ENCODE data around the gene POLR1B.
"Not testable (repeated sequence)": the region's sequence is repeated elsewhere in the genome, so short reads cannot be mapped to it uniquely, and the experiment has no call there.

Gene POLR1B

DNA sequence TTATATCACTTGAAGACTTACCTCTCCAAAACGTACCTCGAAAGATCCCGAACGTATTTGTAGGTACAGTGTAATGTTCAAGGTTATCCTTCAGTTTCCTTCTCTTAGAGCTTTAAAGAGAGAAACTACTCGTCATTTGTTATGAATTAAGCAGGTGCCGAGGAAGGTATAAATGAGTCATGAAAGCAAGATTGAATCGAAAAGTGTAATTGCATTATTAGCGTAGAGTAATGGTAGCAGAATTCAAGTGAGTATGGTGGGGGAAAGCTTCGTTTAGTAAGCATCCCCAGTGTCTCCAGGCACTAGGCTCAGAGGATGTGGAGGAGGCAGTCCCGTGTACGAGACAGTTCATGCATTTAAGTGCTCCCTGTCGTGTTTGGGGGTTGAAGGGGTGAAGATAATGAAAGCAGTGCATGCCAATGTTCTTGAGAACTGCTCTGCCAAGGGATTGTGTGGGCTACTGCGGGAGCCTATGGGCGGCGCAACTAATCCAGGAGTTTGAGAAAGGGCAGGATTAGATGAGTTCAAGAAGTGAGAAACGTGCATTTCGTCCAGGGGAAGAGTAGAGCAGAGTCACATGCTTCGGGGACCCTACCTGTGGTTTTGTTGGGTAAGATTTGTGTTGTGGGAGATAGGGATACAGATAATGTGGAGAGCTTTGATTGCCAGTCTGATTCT is 858 bp downstream of the POLR1B start:
- Histone ChIP-seq H3K36me3 (ENCODE audit: control insufficient read depth, insufficient read depth, low read length) (peaks cover 20% of the 10 kb centered on the region), H3K4me3 (ENCODE audit: low read depth, low read length) (peak overlapping the region; percentile 94), H3K27ac (ENCODE audit: low read depth, low read length) (no peak overlapping the region), H3K27me3 (ENCODE audit: control insufficient read depth, insufficient read depth, low read length) (no peaks in the 10 kb centered on the region), H3K9ac (ENCODE audit: low read length) (peak overlapping the region; percentile 93), H3K4me1 (ENCODE audit: control insufficient read depth, insufficient read depth, low read length) (no peaks in the 10 kb centered on the region), H3K9me3 (ENCODE audit: control insufficient read depth, insufficient read depth, low read depth, low read length) (no peaks in the 10 kb centered on the region)

DNA sequence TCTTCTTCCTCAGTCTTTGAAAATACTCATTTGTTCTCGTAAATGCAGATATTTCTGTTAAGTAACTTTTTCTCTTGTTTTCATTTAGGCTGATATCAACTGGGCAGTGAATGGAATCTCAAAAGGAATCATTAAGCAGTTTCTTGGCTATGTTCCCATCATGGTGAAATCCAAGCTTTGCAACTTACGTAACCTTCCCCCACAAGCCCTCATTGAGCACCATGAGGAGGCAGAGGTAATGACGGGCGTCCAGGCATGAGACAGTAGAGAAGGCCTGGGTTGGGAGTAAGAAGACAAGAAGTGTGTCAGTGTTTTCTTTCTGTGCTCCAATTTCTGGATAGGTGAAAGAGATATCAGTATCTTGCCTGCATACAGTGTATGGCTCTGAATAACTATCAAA is 5.1 kb downstream of the POLR1B start:
- H3K27me3 ChIP-seq (ENCODE audit: control insufficient read depth, insufficient read depth, low read length), result no peaks in the 10 kb centered on the region
- H3K36me3 ChIP-seq (ENCODE audit: control insufficient read depth, insufficient read depth, low read length), result peaks cover 60% of the 10 kb centered on the region
- H3K9ac ChIP-seq (ENCODE audit: low read length), result no peak overlapping the region
- no peak overlapping the region for H3K27ac ChIP-seq (ENCODE audit: low read depth, low read length)
- H3K4me3 ChIP-seq (ENCODE audit: low read depth, low read length), result no peak overlapping the region
- no peaks in the 10 kb centered on the region for H3K4me1 ChIP-seq (ENCODE audit: control insufficient read depth, insufficient read depth, low read length)
- no peaks in the 10 kb centered on the region for H3K9me3 ChIP-seq (ENCODE audit: control insufficient read depth, insufficient read depth, low read depth, low read length)

DNA sequence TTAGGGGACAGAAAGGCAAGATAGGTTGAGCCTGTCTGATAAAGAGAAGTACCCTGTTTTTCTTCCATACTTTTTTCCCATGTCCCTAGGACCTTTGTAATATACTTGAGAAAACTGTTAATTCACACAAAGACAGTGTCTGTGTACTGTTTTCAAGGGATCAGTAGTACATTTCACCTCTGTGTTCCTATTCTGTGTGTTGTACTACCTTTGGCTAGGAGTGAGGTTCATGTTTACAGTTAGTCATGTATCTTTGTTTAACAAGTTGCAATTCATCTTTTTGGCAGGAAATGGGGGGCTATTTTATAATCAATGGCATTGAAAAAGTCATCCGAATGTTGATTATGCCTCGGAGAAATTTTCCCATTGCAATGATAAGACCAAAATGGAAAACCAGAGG is 6.7 kb downstream of the POLR1B start:
- Histone ChIP-seq H3K36me3 (ENCODE audit: control insufficient read depth, insufficient read depth, low read length) (peaks cover 76% of the 10 kb centered on the region), H3K9ac (ENCODE audit: low read length) (no peak overlapping the region), H3K4me1 (ENCODE audit: control insufficient read depth, insufficient read depth, low read length) (no peaks in the 10 kb centered on the region), H3K27ac (ENCODE audit: low read depth, low read length) (no peak overlapping the region), H3K27me3 (ENCODE audit: control insufficient read depth, insufficient read depth, low read length) (no peaks in the 10 kb centered on the region), H3K9me3 (ENCODE audit: control insufficient read depth, insufficient read depth, low read depth, low read length) (no peaks in the 10 kb centered on the region), H3K4me3 (ENCODE audit: low read depth, low read length) (no peak overlapping the region)

DNA sequence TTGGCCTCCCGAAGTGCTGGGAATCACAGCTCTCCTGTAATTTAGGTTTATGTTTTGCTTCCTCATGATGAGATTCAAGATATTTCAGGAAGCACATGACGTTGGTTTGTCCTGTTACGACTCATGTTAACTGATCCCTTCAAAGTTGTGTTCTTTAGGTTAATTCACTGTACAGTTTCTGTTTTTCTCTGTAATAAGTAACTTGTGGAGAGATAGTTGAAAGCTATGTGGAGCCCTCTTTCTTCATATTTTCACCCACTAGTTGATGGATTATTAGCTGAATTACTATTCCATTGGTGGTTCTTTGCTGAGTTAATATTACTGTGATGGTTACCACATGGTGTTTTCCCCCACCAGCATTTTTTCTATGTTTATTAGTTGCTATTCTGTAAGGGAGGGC is 23.8 kb downstream of the POLR1B start:
- Histone ChIP-seq H3K36me3 (ENCODE audit: control insufficient read depth, insufficient read depth, low read length) (peaks cover 91% of the 10 kb centered on the region), H3K4me1 (ENCODE audit: control insufficient read depth, insufficient read depth, low read length) (no peaks in the 10 kb centered on the region), H3K9me3 (ENCODE audit: control insufficient read depth, insufficient read depth, low read depth, low read length) (no peaks in the 10 kb centered on the region), H3K27me3 (ENCODE audit: control insufficient read depth, insufficient read depth, low read length) (no peaks in the 10 kb centered on the region), H3K9ac (ENCODE audit: low read length) (no peak overlapping the region), H3K27ac (ENCODE audit: low read depth, low read length) (no peak overlapping the region), H3K4me3 (ENCODE audit: low read depth, low read length) (no peak overlapping the region)

DNA sequence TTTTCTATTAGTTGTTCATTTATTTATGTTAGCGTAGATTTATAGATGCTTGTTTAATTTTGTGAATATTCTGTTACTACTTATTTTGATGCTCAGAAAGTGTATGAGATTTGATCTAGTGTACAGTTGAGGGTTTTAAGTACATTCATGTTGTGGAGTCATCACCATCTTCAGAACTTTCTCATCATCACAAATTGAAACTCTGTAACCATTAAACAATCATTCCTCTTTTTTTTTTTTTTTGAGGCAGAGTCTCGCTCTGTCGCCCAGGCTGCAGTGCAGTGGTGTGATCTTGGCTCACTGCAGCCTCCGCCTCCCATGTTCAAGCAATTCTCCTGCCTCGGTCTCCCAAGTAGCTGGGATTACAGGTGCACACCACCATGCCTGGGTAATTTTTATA is 24.2 kb downstream of the POLR1B start:
- not testable (repeated sequence) for H3K27me3 ChIP-seq (ENCODE audit: control insufficient read depth, insufficient read depth, low read length); H3K4me1 ChIP-seq (ENCODE audit: control insufficient read depth, insufficient read depth, low read length); H3K4me3 ChIP-seq (ENCODE audit: low read depth, low read length); H3K9ac ChIP-seq (ENCODE audit: low read length); H3K9me3 ChIP-seq (ENCODE audit: control insufficient read depth, insufficient read depth, low read depth, low read length); H3K27ac ChIP-seq (ENCODE audit: low read depth, low read length)
- H3K36me3 ChIP-seq (ENCODE audit: control insufficient read depth, insufficient read depth, low read length), result peaks cover 91% of the 10 kb centered on the region

DNA sequence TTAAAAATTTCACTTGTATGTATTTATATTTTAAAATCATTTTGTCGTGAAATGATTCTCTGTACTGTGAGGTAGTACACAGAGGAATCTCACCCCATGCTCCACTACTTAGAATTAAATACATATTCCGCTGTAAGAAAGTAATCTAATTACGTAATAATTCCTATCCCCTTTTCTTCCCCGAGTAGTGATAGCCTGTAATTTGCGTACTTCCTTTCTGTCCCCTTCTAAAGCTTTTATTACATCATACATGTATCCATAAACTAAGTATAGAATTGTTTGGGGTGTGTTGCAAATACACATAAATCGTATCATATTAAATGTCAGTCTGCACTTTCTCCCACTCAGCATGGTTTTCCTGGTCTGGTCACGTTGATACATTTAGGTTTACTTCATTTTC is 29.7 kb downstream of the POLR1B start:
- H3K4me1 ChIP-seq (ENCODE audit: control insufficient read depth, insufficient read depth, low read length), result no peaks in the 10 kb centered on the region
- no peak overlapping the region for H3K27ac ChIP-seq (ENCODE audit: low read depth, low read length)
- H3K9me3 ChIP-seq (ENCODE audit: control insufficient read depth, insufficient read depth, low read depth, low read length), result no peaks in the 10 kb centered on the region
- H3K9ac ChIP-seq (ENCODE audit: low read length), result no peak overlapping the region
- no peak overlapping the region for H3K4me3 ChIP-seq (ENCODE audit: low read depth, low read length)
- peaks cover 97% of the 10 kb centered on the region for H3K36me3 ChIP-seq (ENCODE audit: control insufficient read depth, insufficient read depth, low read length)
- H3K27me3 ChIP-seq (ENCODE audit: control insufficient read depth, insufficient read depth, low read length), result no peaks in the 10 kb centered on the region

DNA sequence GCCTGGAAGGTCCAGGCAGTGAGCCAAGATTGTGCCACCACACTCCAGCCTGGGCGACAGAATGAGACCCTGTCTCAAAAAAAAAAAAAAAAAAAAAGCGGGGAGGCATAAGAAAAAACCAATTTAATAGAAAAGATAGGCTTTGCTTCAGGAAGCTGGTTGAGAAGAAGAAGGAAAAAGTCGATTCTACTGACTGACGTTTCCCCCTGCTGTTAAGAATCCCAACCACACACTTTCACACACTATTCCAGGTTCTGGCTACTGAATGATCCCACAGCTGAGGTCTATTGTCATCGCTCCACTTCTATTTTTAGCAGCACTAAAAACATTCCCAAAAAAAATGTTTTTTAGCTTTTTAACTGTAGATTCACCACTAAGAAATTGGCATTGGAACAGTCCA is 35.5 kb downstream of the POLR1B start:
- Histone ChIP-seq H3K4me3 (ENCODE audit: low read depth, low read length) (no peak overlapping the region), H3K9ac (ENCODE audit: low read length) (no peak overlapping the region), H3K36me3 (ENCODE audit: control insufficient read depth, insufficient read depth, low read length) (peaks cover 43% of the 10 kb centered on the region), H3K27ac (ENCODE audit: low read depth, low read length) (no peak overlapping the region), H3K9me3 (ENCODE audit: control insufficient read depth, insufficient read depth, low read depth, low read length) (no peaks in the 10 kb centered on the region), H3K27me3 (ENCODE audit: control insufficient read depth, insufficient read depth, low read length) (no peaks in the 10 kb centered on the region), H3K4me1 (ENCODE audit: control insufficient read depth, insufficient read depth, low read length) (no peaks in the 10 kb centered on the region)

DNA sequence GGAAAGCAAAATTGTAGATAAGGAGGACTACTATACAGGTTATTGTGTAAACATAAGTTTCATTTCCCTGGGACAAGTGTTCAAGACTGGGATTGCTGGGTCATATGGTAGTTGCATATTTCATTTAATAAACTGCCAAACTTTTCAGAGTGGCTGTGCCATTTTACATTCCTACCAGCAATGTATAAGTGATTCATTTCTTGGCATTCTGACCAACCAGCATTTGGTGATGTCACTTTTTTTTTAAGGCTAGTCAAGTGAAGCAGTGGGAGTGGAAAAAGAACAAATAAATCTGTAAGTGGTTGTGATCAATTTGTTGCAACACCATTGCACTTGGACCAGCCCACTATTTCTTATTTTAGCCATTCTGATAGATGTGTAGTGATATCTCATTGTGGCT is 37.0 kb downstream of the POLR1B start:
- Histone ChIP-seq H3K9me3 (ENCODE audit: control insufficient read depth, insufficient read depth, low read depth, low read length) (no peaks in the 10 kb centered on the region), H3K36me3 (ENCODE audit: control insufficient read depth, insufficient read depth, low read length) (peaks cover 28% of the 10 kb centered on the region), H3K4me1 (ENCODE audit: control insufficient read depth, insufficient read depth, low read length) (peaks cover 6% of the 10 kb centered on the region; the same call in 1 of the 2 replicates), H3K27me3 (ENCODE audit: control insufficient read depth, insufficient read depth, low read length) (no peaks in the 10 kb centered on the region), H3K9ac (ENCODE audit: low read length) (no peak overlapping the region), H3K27ac (ENCODE audit: low read depth, low read length) (no peak overlapping the region), H3K4me3 (ENCODE audit: low read depth, low read length) (no peak overlapping the region)

DNA sequence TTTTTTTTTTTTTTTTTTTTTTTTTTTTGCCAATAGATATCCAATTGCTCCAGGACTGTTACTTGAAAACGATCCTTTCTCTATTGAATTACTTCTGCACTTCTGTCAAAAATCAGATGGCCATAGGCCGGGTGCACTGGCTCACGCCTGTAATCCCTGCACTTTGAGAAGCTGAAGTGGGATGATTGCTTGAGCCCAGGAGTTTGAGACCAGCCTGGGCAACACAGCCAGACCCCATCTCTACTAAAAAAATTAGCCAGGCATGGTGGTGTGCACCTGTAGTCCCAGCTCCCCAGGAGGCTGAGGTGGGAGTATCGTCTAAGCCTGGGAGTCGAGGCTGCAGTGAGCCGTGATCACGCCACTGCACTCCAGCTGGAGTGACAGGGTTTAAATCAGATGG is 37.8 kb downstream of the POLR1B start:
- H3K27ac ChIP-seq (ENCODE audit: low read depth, low read length), result no peak overlapping the region
- H3K4me3 ChIP-seq (ENCODE audit: low read depth, low read length), result no peak overlapping the region
- peaks cover 20% of the 10 kb centered on the region for H3K36me3 ChIP-seq (ENCODE audit: control insufficient read depth, insufficient read depth, low read length)
- H3K4me1 ChIP-seq (ENCODE audit: control insufficient read depth, insufficient read depth, low read length), result peaks cover 9% of the 10 kb centered on the region
- no peaks in the 10 kb centered on the region for H3K9me3 ChIP-seq (ENCODE audit: control insufficient read depth, insufficient read depth, low read depth, low read length)
- H3K27me3 ChIP-seq (ENCODE audit: control insufficient read depth, insufficient read depth, low read length), result no peaks in the 10 kb centered on the region
- H3K9ac ChIP-seq (ENCODE audit: low read length), result no peak overlapping the region

DNA sequence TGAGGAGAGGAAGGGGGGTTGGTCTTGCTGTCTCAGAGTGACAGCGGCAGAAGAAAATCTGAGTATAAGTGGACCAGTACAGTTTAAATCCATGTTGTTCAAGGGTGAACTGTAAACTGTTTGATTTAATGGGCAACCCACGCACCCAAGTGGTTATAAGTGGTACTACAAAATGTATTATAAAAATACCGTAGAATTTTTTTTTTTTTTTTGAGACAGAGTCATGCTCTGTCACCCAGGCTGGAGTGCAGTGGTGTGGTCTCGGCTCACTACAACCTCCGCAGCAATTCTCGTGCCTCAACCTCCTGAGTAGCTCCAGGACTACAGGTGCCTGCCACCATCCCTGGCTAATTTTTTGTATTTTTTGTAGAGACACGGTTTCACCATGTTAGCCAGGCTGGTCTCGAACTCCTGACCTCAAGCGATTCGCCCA is 40.1 kb downstream of the POLR1B start:
- Histone ChIP-seq H3K9ac (ENCODE audit: low read length) (no peak overlapping the region), H3K4me1 (ENCODE audit: control insufficient read depth, insufficient read depth, low read length) (peaks cover 14% of the 10 kb centered on the region), H3K27ac (ENCODE audit: low read depth, low read length) (no peak overlapping the region), H3K36me3 (ENCODE audit: control insufficient read depth, insufficient read depth, low read length) (peaks cover 13% of the 10 kb centered on the region), H3K27me3 (ENCODE audit: control insufficient read depth, insufficient read depth, low read length) (no peaks in the 10 kb centered on the region), H3K4me3 (ENCODE audit: low read depth, low read length) (no peak overlapping the region), H3K9me3 (ENCODE audit: control insufficient read depth, insufficient read depth, low read depth, low read length) (no peaks in the 10 kb centered on the region)

DNA sequence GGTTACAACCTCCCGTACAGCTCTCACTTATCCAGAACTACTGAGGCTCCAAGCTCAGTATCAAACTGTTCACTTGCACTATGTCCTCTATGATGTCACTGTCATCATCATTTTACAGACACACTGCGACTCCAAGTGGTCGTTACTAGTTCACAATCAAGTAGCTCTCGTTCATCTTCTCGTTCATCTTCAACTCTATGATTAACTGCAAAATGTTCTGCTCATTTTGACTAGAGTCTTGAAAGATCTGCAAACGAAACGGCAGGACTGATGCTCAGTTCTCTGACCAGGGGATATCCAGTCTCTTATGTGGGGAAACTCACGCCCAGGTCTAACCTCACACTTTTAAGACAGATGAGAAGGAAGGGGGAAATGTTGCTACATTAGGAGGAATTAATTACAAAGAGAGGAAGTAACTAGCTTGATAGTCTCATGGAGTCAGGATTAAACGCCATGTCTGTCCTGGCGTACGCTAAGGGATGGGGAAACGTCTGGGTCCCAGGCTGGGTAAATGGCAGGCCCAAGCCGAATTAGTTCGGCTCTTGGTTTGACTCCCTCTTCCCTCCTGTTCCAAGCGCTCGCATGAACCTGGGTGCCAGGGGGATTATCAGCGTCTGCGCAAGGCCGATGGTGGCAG is 41.4 kb downstream of the POLR1B start:
- H3K4me3 ChIP-seq (ENCODE audit: low read depth, low read length), result peak overlapping the region; percentile 85
- peak overlapping the region; percentile 88 for H3K9ac ChIP-seq (ENCODE audit: low read length)
- peaks cover 24% of the 10 kb centered on the region for H3K36me3 ChIP-seq (ENCODE audit: control insufficient read depth, insufficient read depth, low read length)
- no peaks in the 10 kb centered on the region for H3K9me3 ChIP-seq (ENCODE audit: control insufficient read depth, insufficient read depth, low read depth, low read length)
- no peaks in the 10 kb centered on the region for H3K27me3 ChIP-seq (ENCODE audit: control insufficient read depth, insufficient read depth, low read length)
- peaks cover 14% of the 10 kb centered on the region for H3K4me1 ChIP-seq (ENCODE audit: control insufficient read depth, insufficient read depth, low read length)
- H3K27ac ChIP-seq (ENCODE audit: low read depth, low read length), result peak overlapping the region; percentile 36; the same call in 1 of the 2 replicates

Measured in HUES6 (cell line).